ENCODE measurements around the gene SPOCK2.
A peak's percentile ranks its signal among the peaks of the same experiment; 100 is the strongest.

SPOCK2 gene

DNA sequence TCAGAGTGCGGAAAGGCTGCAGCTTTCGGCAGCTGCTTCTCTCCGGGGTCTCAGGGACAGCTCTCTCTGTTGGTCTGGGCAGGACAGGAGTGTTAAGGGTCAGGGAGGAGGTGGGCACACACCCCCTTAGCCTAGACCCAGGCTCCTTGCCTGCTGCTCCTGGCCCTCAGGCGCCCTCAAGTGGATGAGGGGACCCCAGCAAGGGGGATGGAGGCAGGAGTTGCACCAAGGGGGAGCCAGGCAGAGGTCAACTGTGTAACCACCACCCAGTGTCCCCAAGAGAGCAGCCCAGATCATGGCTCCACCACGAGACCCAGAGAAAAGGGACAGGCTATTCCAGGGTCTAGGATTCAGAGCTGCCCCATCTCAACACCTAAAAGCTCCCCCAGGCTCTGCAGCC lies 26.9 kb downstream of the SPOCK2 start:
- FAIRE-seq, result no peak
- DNase-seq (ENCODE audit: extremely low spot score, insufficient read length, low read depth), result no peak

DNA sequence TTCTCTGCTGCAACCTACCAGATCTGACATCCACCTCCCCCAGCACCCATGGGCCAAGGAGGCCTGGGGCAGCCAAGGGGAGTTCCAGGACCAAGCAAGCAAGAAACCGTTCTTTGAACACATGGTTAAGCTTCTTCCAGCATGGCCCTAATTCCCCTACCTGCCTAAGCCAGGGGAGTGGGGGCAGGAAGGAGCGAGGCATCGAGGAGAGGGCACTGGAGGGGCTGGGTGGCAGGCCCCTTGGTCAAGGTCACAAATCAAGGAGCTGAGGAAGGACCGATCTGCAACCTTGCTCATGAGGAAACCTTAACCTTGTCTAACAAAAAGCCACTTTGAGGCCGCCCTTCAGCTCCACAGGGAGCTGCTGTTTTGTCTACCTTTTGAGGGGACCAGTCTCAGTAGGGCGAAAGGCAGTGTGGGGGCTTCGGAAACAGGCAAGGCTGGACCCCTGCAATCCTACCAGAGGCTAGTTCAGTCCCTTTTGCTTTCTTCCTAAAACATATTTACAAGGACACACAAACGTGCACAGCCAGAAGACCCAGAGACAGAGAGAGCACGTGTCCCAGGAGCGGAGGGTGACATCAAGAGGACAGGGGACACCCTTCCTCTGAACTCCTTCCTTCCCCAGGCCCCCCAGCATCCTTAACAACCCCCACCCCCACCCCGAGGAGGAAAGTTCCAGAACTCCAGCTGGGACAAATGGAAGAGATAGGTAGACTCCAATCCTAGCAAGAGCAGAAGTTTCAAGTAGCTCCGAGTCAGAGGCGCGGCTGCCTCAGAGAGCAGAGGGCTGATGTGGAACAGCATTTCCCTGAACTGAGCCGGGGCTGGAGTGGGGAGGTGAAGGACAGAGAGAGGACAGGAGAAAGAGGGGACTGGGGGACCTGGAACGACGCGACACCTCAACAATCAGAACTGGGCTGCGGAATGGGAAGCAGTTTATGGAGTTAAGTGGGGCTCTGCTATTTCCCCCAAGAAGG lies 28.2 kb downstream of the SPOCK2 start:
- no peak for DNase-seq (ENCODE audit: extremely low spot score, insufficient read length, low read depth)
- no peak for FAIRE-seq

DNA sequence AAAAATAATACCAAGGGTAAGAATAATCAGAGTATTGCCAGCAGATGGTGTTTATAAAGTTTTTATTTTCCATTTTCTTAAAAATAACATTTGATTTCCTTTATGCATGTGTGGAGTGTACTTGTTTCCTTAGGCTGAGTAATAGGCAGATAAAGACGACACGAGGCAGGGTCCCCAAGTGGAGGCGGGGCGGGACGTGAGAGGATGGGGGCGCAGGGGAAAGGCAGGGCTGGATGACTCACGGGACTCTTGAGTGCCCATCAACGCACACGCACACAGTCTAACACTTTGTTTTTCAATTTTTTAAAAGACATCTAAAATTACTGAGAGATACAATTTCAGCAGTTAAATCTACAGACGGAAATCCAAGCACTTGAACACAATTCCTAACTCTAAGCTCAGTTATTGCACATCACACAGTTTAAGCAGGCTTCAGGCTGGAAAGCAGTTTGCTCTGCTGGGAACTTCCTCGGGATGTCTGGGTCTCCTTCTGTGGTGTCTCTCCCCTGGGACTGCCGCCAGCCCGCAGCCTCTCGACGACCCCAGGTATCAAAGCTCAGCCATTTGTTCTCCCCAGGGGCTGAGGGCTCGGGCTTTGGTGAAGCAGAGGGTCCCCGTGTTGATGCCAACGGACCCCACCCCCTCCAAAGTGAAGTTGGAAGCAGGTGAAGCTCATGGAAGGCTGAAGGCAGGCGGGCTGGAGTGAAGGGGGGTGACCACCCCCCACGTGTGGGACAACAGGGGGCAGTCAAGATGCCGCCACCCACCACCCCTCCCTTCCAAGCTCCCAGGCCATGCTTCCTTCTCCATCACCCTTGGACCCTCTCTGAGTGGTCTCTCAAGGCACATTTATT lies 29.1 kb downstream of the SPOCK2 start:
- DNase-seq (ENCODE audit: extremely low spot score, insufficient read length, low read depth) (no peak), FAIRE-seq (no peak)

DNA sequence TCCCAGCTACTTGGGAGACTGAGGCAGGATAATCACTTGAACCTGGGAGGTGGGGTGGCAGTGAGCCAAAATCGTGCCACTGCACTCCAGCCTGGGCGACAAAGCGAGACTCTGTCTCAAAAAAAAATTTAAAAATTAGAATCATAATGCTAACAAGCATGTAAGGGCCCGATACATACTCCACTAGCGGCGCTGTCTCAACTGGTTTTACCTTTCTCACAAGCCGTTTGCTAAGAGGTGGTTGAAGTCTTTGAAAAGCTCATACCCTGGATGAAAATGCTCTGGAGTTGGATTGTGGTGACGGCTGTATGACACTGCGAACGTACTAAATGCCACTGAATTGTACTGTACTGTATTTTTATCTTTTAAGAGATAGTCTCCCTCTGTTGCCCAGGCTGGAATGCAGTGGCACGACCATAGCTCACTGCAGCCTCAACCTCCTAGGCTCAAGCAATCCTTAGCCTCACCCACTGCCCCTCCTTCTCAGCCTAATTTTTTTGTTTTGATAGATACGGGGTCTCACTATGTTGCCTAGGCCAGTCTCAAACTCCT lies 29.9 kb downstream of the SPOCK2 start:
- DNase-seq (ENCODE audit: extremely low spot score, insufficient read length, low read depth), result no peak

DNA sequence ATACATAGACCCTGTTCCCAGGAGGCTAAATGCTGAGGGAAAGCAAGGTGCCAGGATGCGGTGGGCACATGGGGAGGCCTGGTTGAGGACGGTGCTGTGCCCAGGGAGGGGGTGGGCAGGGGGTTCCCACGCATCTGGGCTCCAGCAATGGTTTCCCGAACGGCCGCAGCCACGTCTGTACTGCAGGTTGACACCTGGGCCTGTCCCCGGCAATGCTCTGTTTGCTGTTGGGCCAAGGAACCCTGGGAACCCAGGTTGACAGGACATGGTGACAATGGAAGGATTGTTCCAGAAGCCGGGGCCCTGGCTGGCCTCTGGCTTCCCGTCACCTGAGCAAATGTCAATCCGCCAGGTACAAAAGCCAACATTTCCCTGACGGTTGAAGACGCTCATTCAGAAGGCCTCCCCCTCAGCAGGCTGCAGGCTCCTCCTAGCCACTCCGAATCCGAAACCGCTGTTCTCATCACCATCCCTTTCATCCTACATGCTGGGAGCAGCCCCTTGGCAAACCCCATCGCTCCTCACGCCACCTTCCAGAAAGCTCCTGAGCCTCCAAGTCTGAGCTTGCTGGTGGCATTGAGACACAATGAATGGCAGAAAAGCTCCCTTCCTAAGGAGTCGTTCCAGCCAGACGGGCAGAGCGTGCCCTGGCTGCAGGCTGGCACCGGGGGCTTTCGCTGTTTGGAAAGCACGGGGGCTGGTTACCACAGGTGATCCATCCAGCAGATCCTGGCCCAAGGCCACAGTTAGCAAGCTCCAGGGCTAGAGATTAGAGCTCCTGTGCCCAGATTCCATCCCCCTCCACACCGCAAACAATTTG lies 31.2 kb downstream of the SPOCK2 start:
- no peak for DNase-seq (ENCODE audit: extremely low spot score, insufficient read length, low read depth)
- FAIRE-seq, result no peak

More for the DNA sequence above, 29.9 kb downstream of the SPOCK2 start:
- FAIRE-seq, result no peak

DNA sequence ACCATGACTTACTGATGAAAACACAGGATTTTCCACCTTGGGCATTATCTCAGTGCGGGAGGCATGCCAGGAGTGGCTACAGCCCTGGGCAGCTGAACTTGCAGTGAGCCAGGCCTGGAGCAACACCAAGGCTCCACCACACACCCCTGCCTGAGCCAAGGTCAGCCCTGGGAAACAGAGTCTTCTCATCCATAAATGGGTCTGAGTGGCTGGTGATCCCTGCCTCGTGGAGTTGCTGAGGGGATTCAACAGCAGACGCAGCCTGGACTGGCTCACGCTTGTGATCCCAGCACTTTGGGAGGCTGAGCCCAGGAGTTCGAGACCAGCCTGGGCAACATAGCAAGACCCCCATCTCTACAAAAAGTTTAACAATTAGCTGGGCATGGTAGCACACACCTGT lies 32.2 kb downstream of the SPOCK2 start:
- DNase-seq (ENCODE audit: extremely low spot score, insufficient read length, low read depth) (no peak), FAIRE-seq (no peak)

DNA sequence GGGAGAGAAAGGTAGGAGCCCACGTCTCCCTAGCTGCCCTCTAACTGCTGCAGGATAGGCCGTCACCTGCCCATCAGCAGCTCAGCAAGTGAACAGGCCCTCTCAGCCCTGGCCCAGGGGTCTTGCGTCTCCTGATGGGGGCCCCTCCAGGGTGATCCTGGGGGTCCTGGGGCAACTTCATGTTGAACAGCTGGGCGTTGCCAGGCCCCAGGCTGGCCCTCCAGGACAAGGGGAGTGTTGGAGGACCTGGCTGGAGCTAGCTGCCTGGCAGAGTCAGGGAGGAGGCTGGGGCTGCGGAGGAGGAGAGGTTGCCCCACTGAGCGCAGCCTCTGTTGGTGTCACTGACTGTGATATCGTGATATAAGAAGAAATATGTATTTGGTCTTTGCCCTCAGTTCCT lies 34.7 kb downstream of the SPOCK2 start:
- no peak for DNase-seq (ENCODE audit: extremely low spot score, insufficient read length, low read depth)
- no peak for FAIRE-seq

DNA sequence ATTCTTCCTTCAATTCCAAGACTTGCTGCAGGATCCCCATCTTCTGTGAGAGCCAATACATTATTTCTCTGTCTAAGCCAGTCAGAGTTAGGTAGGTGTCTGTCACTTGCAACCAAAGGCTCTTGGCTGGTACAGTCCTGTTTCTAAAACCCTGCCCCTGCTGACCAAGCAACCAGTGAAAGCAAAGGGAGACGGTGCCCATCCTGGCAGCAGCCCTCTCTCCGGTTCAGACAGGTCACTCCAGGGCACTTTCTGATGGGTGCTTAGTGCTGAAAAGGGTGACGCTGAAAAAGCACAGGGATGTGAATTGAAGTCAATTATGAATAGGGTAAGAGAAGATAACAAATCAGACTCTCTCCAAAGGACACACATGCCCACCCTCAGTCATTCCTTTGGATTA lies 37.5 kb downstream of the SPOCK2 start:
- no peak for DNase-seq (ENCODE audit: extremely low spot score, insufficient read length, low read depth)
- no peak for FAIRE-seq

GRCh38 chr10:72049969-72050781 lies 38.2 kb downstream of the SPOCK2 start:
- no peak for DNase-seq (ENCODE audit: extremely low spot score, insufficient read length, low read depth)
- FAIRE-seq, result no peak

DNA sequence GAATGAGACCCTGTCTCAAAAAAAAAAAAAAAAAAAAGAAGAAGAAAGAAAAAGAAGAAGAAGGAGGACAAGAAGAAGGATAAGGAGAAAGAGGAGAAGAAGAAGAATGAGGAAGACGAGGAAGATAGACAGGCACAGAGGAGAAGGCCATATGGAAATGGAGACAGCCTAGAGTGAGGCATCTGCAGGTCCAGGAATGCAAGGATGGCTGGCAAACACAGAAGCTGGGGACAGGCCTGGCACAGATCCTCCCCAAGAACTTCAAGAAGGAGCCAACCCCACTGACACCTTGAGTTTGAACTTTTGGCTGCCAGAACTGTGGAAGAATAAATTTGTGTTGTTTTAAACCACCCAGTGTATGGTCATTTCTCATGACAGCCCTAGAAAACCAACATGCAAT lies 38.9 kb downstream of the SPOCK2 start:
- FAIRE-seq (no peak), DNase-seq (ENCODE audit: extremely low spot score, insufficient read length, low read depth) (no peak)

GRCh38 chr10:72048450-72049124 lies 39.8 kb downstream of the SPOCK2 start:
- DNase-seq (ENCODE audit: extremely low spot score, insufficient read length, low read depth) (peak; percentile 71), FAIRE-seq (peak; percentile 95)

DNA sequence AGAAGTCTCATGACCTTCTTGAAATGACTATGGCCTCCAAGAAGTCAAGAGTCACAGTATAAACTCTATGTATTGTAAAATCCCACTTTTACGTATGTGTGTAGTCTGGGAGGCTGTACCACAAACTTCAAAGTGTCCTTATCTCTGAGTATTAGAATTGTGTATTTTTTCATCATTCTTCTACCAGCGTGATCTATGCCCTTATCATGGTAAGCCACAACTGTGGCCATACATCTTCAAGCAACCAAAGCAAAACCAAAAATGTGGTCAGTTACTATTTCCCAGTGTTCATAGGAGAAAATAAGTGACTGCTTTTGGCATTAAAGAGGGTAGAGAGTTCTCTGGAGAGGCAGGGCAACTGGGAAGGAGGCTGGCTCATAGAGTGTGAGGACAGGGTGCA lies 42.8 kb downstream of the SPOCK2 start:
- no peak for DNase-seq (ENCODE audit: extremely low spot score, insufficient read length, low read depth)
- no peak for FAIRE-seq

GRCh38 chr10:72044417-72045041 lies 43.8 kb downstream of the SPOCK2 start:
- no peak for FAIRE-seq

GRCh38 chr10:72043016-72043834 lies 45.1 kb downstream of the SPOCK2 start:
- no peak for DNase-seq (ENCODE audit: extremely low spot score, insufficient read length, low read depth)
- no peak for FAIRE-seq

More at GRCh38 chr10:72044417-72045041, 43.8 kb downstream of the SPOCK2 start:
- DNase-seq (ENCODE audit: extremely low spot score, insufficient read length, low read depth), result no peak

DNA sequence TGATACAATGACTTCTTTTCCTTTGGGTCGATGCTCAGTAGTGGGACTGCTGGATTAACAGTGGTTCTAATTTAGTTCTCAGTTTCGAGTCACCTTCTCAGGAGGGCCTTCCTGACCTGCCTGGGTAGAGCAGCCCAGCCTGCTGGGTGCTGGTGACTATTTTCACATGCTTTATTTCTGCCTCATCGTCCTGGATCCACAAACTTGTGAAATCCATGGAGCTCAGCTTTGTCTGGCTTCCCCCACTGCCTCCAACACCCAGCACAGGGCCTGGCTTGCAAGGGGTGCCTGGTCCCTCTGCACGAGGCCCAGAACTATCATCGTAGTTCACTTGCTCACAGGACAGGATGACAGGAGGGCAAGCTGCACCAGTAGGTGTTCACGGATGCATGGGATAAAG lies 46.9 kb downstream of the SPOCK2 start:
- no peak for DNase-seq (ENCODE audit: extremely low spot score, insufficient read length, low read depth)
- FAIRE-seq, result no peak

DNA sequence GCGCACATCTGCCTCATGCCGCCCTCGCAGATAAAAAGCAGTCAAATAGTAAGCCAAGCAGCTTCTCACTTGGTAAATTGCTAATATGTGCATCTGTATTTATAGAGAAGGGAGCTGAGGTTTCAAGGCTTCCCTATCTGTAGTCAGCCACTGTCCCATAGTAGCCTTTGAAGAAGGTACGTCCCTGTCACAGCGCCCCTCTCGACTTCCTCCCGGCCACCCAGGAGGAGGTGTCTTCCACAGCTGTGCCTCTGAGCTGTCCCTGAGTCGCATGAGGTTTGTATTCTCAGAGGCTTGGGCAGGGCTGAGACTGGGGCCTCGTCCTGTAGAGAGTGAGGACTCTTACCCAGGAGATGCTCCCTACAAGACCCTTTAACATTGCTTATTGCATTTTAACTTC lies 49.0 kb downstream of the SPOCK2 start:
- DNase-seq (ENCODE audit: extremely low spot score, insufficient read length, low read depth) (no peak), FAIRE-seq (no peak)

GRCh38 chr10:72038458-72039001 lies 49.8 kb downstream of the SPOCK2 start:
- DNase-seq (ENCODE audit: extremely low spot score, insufficient read length, low read depth), result no peak

More at GRCh38 chr10:72038458-72039001, 49.8 kb downstream of the SPOCK2 start:
- no peak for FAIRE-seq

All from GM18507 (cell line).